ENCODE results near the gene LAG3.
A peak's percentile ranks its signal among the peaks of the same experiment; 100 is the strongest.

Gene LAG3

GRCh38 chr12:6784761-6785160, 12.4 kb downstream of the LAG3 start:
- no peak overlapping the region for H3K27ac ChIP-seq (ENCODE audit: insufficient read depth in 1 of 2, low read depth in 1 of 2, low read length in 2 of 2, poor library complexity in 1 of 2, severe bottlenecking in 2 of 2)
- H3K9me3 ChIP-seq (ENCODE audit: control extremely low read depth in 1 of 5, control insufficient read depth in 4 of 5, insufficient read depth in 2 of 5, low read depth in 1 of 5, low read length in 4 of 5) = no peaks in the 10 kb centered on the region
- no peak for DNase-seq
- no peaks in the 10 kb centered on the region for H3K36me3 ChIP-seq (ENCODE audit: control insufficient read depth in 4 of 4, insufficient read depth in 4 of 4, low read length in 3 of 4)
- CTCF ChIA-PET = interaction anchor here (1.0 to 4.9 kb wide), 7 partner anchors 9 to 52 kb away, joined by 3 to 38 read pairs (median 4); partner anchors contain the start of genes MLF2 and P3H3
- peaks cover 2 to 32% (median 25%) of the 10 kb centered on the region in 4 experiments for H3K4me1 ChIP-seq (ENCODE audit: control extremely low read depth in 1 of 4, control insufficient read depth in 4 of 4, insufficient read depth in 4 of 4, low read length in 3 of 4)
- no peak overlapping the region for H3K4me3 ChIP-seq (ENCODE audit: control insufficient read depth in 1 of 7, extremely low read depth in 1 of 7, insufficient read depth in 4 of 7, low read depth in 2 of 7, low read length in 6 of 7)
- POLR2A ChIA-PET = interaction anchor here (0.6 kb wide), 1 partner anchor 64 kb away, joined by 3 read pairs; no protein-coding TSS in a partner anchor
- no peaks in the 10 kb centered on the region for H3K27me3 ChIP-seq (replicated peaks in 2 of 5; ENCODE audit: control insufficient read depth in 4 of 5, insufficient read depth in 5 of 5, low read length in 4 of 5)
- 63% methylated on average over 4 of the region's 5 CpGs for WGBS (ENCODE audit: insufficient coverage)

GRCh38 chr12:6786416-6787094, 14.2 kb downstream of the LAG3 start:
- POLR2A ChIA-PET = interaction anchor here (0.6 to 1.2 kb wide), 3 partner anchors 35 to 233 kb away, joined by 3 to 10 read pairs (median 6); partner anchors contain the start of genes GPR162 and TPI1
- H3K27ac ChIP-seq (ENCODE audit: insufficient read depth in 1 of 2, low read depth in 1 of 2, low read length in 2 of 2, poor library complexity in 1 of 2, severe bottlenecking in 2 of 2) = no peak overlapping the region

DNA sequence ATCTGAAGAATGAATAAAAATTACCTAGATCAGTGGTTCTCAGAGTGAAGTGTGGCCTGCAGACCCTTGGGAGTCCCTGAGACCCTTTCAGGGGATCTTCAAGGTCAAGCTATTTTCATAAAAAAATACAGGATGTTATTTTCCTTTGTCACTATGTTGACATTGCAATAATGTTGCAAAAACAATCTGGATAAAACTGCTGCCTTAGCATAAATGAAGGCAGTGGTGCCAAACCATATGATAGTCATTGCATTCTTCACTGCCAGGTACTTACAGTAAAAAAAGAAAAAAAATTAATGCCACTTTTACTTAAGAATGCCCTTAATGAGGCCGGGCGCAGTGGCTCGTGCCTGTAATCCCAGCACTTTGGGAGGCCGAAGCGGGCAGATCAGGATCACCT, 15.0 kb downstream of the LAG3 start:
- H3K27me3 ChIP-seq (replicated peaks in 2 of 5; ENCODE audit: control insufficient read depth in 4 of 5, insufficient read depth in 5 of 5, low read length in 4 of 5) = no peaks in the 10 kb centered on the region
- DNase-seq = no peak
- no peaks in the 10 kb centered on the region for H3K36me3 ChIP-seq (ENCODE audit: control insufficient read depth in 4 of 4, insufficient read depth in 4 of 4, low read length in 3 of 4)
- H3K4me1 ChIP-seq (ENCODE audit: control extremely low read depth in 1 of 4, control insufficient read depth in 4 of 4, insufficient read depth in 4 of 4, low read length in 3 of 4) = peaks cover 2 to 47% (median 39%) of the 10 kb centered on the region in 4 experiments
- POLR2A ChIA-PET = interaction anchor here (1.2 kb wide), 1 partner anchor 34 kb away, joined by 10 read pairs; the partner anchor contains the start of gene GPR162
- no peaks in the 10 kb centered on the region for H3K9me3 ChIP-seq (ENCODE audit: control extremely low read depth in 1 of 5, control insufficient read depth in 4 of 5, insufficient read depth in 2 of 5, low read depth in 1 of 5, low read length in 4 of 5)
- CTCF ChIA-PET = interaction anchor here (0.6 to 2.2 kb wide), 7 partner anchors 8 to 220 kb away, joined by 3 to 11 read pairs (median 3); partner anchors contain the start of gene MLF2
- no peak overlapping the region for H3K4me3 ChIP-seq (ENCODE audit: control insufficient read depth in 1 of 7, extremely low read depth in 1 of 7, insufficient read depth in 4 of 7, low read depth in 2 of 7, low read length in 6 of 7)
- 98% methylated on average over 5 of the region's 5 CpGs for WGBS (ENCODE audit: insufficient coverage)
- H3K27ac ChIP-seq (ENCODE audit: insufficient read depth in 1 of 2, low read depth in 1 of 2, low read length in 2 of 2, poor library complexity in 1 of 2, severe bottlenecking in 2 of 2) = no peak overlapping the region

More at GRCh38 chr12:6786416-6787094, 14.2 kb downstream of the LAG3 start:
- Histone ChIP-seq H3K4me3 (ENCODE audit: control insufficient read depth in 1 of 7, extremely low read depth in 1 of 7, insufficient read depth in 4 of 7, low read depth in 2 of 7, low read length in 6 of 7) (no peak overlapping the region), H3K4me1 (ENCODE audit: control extremely low read depth in 1 of 4, control insufficient read depth in 4 of 4, insufficient read depth in 4 of 4, low read length in 3 of 4) (peaks cover 2 to 39% (median 31%) of the 10 kb centered on the region in 4 experiments), H3K9me3 (ENCODE audit: control extremely low read depth in 1 of 5, control insufficient read depth in 4 of 5, insufficient read depth in 2 of 5, low read depth in 1 of 5, low read length in 4 of 5) (no peaks in the 10 kb centered on the region), H3K36me3 (ENCODE audit: control insufficient read depth in 4 of 4, insufficient read depth in 4 of 4, low read length in 3 of 4) (no peaks in the 10 kb centered on the region), H3K27me3 (replicated peaks in 2 of 5; ENCODE audit: control insufficient read depth in 4 of 5, insufficient read depth in 5 of 5, low read length in 4 of 5) (no peaks in the 10 kb centered on the region)
- no peak for DNase-seq
- 64% methylated on average over 5 of the region's 9 CpGs for WGBS (ENCODE audit: insufficient coverage)
- CTCF ChIA-PET = interaction anchor here (0.6 to 2.2 kb wide), 8 partner anchors 8 to 51 kb away, joined by 3 to 11 read pairs (median 3); partner anchors contain the start of gene MLF2

DNA sequence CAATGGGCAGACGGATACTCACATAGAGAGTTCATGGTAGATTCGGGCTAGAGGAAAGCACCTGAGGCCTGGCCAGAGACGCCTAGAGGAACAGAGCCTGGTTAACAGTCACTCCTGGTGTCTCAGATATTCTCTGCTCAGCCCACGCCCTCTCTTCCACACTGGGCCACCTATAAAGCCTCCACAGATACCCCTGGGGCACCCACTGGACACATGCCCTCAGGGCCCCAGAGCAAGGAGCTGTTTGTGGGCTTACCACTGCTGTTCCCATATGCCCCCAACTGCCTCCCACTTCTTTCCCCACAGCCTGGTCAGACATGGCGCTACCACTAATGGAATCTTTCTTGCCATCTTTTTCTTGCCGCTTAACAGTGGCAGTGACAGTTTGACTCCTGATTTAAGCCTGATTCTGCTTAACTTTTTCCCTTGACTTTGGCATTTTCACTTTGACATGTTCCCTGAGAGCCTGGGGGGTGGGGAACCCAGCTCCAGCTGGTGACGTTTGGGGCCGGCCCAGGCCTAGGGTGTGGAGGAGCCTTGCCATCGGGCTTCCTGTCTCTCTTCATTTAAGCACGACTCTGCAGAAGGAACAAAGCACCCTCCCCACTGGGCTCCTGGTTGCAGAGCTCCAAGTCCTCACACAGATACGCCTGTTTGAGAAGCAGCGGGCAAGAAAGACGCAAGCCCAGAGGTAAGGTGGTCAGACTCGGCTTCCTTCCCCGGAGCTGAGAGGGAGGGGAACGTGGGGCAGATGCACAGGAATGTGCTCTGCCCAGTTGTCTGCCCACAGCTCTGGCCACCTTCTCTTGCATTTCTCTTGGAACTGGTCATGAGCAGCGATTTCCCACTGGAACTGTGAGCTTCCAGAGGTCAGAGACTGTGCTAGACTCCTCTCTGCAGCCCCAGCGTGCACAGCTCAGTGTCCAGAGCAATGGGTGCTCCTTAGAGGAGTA, 16.9 kb downstream of the LAG3 start, which contains the start of gene CD4:
CD4 (plus strand) TSS at position 557 of the 953 bp plus-strand sequence. CDS start 10,611 bp downstream, outside the sequence.
- Histone ChIP-seq H3K4me1 (ENCODE audit: control extremely low read depth in 1 of 4, control insufficient read depth in 4 of 4, insufficient read depth in 4 of 4, low read length in 3 of 4) (peaks cover 2 to 58% (median 49%) of the 10 kb centered on the region in 4 experiments), H3K27me3 (replicated peaks in 2 of 5; ENCODE audit: control insufficient read depth in 4 of 5, insufficient read depth in 5 of 5, low read length in 4 of 5) (no peaks in the 10 kb centered on the region), H3K9me3 (ENCODE audit: control extremely low read depth in 1 of 5, control insufficient read depth in 4 of 5, insufficient read depth in 2 of 5, low read depth in 1 of 5, low read length in 4 of 5) (no peaks in the 10 kb centered on the region), H3K27ac (ENCODE audit: insufficient read depth in 1 of 2, low read depth in 1 of 2, low read length in 2 of 2, poor library complexity in 1 of 2, severe bottlenecking in 2 of 2) (no peak within 1 kb of the TSS), H3K4me3 (ENCODE audit: control insufficient read depth in 1 of 7, extremely low read depth in 1 of 7, insufficient read depth in 4 of 7, low read depth in 2 of 7, low read length in 6 of 7) (peak within 1 kb of the TSS in 5 of 7 experiments; percentile 7 to 53 (median 43)), H3K36me3 (ENCODE audit: control insufficient read depth in 4 of 4, insufficient read depth in 4 of 4, low read length in 3 of 4) (no peaks in the 10 kb centered on the region)
- 43% methylated on average over 14 of the region's 18 CpGs for WGBS (ENCODE audit: insufficient coverage)
- POLR2A ChIA-PET = interaction anchor here (0.7 kb wide), 1 partner anchor 24 kb away, joined by 3 read pairs; no protein-coding TSS in a partner anchor
- CTCF ChIA-PET = interaction anchor here (0.7 to 5.3 kb wide), 12 partner anchors 10 to 171 kb away, joined by 3 to 52 read pairs (median 4); partner anchors contain the start of genes GPR162 and MLF2
- peak in 2 of 3 donors; percentile 51 for DNase-seq

GRCh38 chr12:6790496-6791150, 18.3 kb downstream of the LAG3 start:
- WGBS (ENCODE audit: insufficient coverage) = 88% methylated on average over 5 of the region's 12 CpGs
- POLR2A ChIA-PET = no interaction called here
- CTCF ChIA-PET = interaction anchor here (1.4 to 5.3 kb wide), 4 partner anchors 19 to 58 kb away, joined by 4 to 52 read pairs (median 6); partner anchors contain the start of gene GPR162
- no peak overlapping the region for H3K27ac ChIP-seq (ENCODE audit: insufficient read depth in 1 of 2, low read depth in 1 of 2, low read length in 2 of 2, poor library complexity in 1 of 2, severe bottlenecking in 2 of 2)
- no peaks in the 10 kb centered on the region for H3K27me3 ChIP-seq (replicated peaks in 2 of 5; ENCODE audit: control insufficient read depth in 4 of 5, insufficient read depth in 5 of 5, low read length in 4 of 5)
- no peak for DNase-seq
- H3K9me3 ChIP-seq (ENCODE audit: control extremely low read depth in 1 of 5, control insufficient read depth in 4 of 5, insufficient read depth in 2 of 5, low read depth in 1 of 5, low read length in 4 of 5) = no peaks in the 10 kb centered on the region
- H3K36me3 ChIP-seq (ENCODE audit: control insufficient read depth in 4 of 4, insufficient read depth in 4 of 4, low read length in 3 of 4) = no peaks in the 10 kb centered on the region
- peaks cover 2 to 49% (median 41%) of the 10 kb centered on the region in 4 experiments for H3K4me1 ChIP-seq (ENCODE audit: control extremely low read depth in 1 of 4, control insufficient read depth in 4 of 4, insufficient read depth in 4 of 4, low read length in 3 of 4)
- H3K4me3 ChIP-seq (ENCODE audit: control insufficient read depth in 1 of 7, extremely low read depth in 1 of 7, insufficient read depth in 4 of 7, low read depth in 2 of 7, low read length in 6 of 7) = no peak overlapping the region

- ChIA-PET POLR2A (interaction anchor here (1.1 to 1.4 kb wide), 3 partner anchors 20 to 68 kb away, joined by 5 to 7 read pairs (median 6); partner anchors contain the start of genes COPS7A, LAG3 and MLF2), CTCF (interaction anchor here (0.7 to 5.9 kb wide), 14 partner anchors 9 to 58 kb away, joined by 3 to 52 read pairs (median 6); partner anchors contain the start of genes GPR162, MLF2 and PTMS)
- Histone ChIP-seq H3K27ac (ENCODE audit: insufficient read depth in 1 of 2, low read depth in 1 of 2, low read length in 2 of 2, poor library complexity in 1 of 2, severe bottlenecking in 2 of 2) (no peak overlapping the region), H3K27me3 (replicated peaks in 2 of 5; ENCODE audit: control insufficient read depth in 4 of 5, insufficient read depth in 5 of 5, low read length in 4 of 5) (no peaks in the 10 kb centered on the region), H3K9me3 (ENCODE audit: control extremely low read depth in 1 of 5, control insufficient read depth in 4 of 5, insufficient read depth in 2 of 5, low read depth in 1 of 5, low read length in 4 of 5) (no peaks in the 10 kb centered on the region), H3K36me3 (ENCODE audit: control insufficient read depth in 4 of 4, insufficient read depth in 4 of 4, low read length in 3 of 4) (no peaks in the 10 kb centered on the region), H3K4me1 (ENCODE audit: control extremely low read depth in 1 of 4, control insufficient read depth in 4 of 4, insufficient read depth in 4 of 4, low read length in 3 of 4) (peaks cover 0 to 42% (median 35%) of the 10 kb centered on the region in 4 experiments), H3K4me3 (ENCODE audit: control insufficient read depth in 1 of 7, extremely low read depth in 1 of 7, insufficient read depth in 4 of 7, low read depth in 2 of 7, low read length in 6 of 7) (peak overlapping the region in 4 of 7 experiments; percentile 5 to 46 (median 20))
- WGBS (ENCODE audit: insufficient coverage) = 7% methylated on average over 5 of the region's 13 CpGs
- peak in 2 of 3 donors; percentile 49 to 50 for DNase-seq
Measured at GRCh38 chr12:6791931-6792520, 19.7 kb downstream of the LAG3 start.

Data from common myeloid progenitor, CD34-positive (primary cell).